ENCODE measurements around the gene BCL2L11. TPM values are rescaled to one million over a fixed set of nuclear protein-coding genes. Genes with fewer than 3 reads are reported as not detected.

The BCL2L11 gene
- total RNA-seq, 6 experiments from 2014 or later, result 0.67 to 0.95 (median 0.81) TPM

DNA sequence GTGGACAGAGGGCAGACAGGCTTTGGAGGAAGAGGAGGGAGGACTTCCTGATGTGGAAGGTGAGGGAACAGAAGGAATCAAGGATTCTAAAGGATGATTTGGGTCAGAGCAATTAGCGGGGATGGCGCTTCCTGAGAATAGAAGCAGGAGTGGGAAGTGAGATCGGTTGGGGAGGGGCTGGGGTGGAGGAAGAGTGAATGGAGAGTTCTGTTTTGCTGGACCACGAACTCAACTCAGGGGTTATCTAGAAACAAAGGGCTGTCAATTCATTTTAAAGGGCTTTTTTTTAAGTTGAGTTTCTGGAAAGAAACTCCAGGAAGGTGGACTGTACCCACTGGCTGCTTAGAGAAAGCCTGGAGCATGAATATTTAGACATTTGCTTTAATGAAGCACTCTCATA lies 54.9 kb downstream of the BCL2L11 start:
- Mint-ChIP-seq H3K4me1 (ENCODE audit: low read depth) (no peaks in the 10 kb centered on the region), H3K9me3 (no peaks in the 10 kb centered on the region), H3K27me3 (ENCODE audit: insufficient read depth) (peaks cover 34% of the 10 kb centered on the region), H3K36me3 (ENCODE audit: low read depth) (no peaks in the 10 kb centered on the region), H3K4me3 (no peak overlapping the region), H3K27ac (no peak overlapping the region)
- no peak for DNase-seq
- TF ChIP-seq, protein P1, sequence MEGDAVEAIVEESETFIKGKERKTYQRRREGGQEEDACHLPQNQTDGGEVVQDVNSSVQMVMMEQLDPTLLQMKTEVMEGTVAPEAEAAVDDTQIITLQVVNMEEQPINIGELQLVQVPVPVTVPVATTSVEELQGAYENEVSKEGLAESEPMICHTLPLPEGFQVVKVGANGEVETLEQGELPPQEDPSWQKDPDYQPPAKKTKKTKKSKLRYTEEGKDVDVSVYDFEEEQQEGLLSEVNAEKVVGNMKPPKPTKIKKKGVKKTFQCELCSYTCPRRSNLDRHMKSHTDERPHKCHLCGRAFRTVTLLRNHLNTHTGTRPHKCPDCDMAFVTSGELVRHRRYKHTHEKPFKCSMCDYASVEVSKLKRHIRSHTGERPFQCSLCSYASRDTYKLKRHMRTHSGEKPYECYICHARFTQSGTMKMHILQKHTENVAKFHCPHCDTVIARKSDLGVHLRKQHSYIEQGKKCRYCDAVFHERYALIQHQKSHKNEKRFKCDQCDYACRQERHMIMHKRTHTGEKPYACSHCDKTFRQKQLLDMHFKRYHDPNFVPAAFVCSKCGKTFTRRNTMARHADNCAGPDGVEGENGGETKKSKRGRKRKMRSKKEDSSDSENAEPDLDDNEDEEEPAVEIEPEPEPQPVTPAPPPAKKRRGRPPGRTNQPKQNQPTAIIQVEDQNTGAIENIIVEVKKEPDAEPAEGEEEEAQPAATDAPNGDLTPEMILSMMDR (IDR thresholded peaks at IDR 0.05), result no peak

DNA sequence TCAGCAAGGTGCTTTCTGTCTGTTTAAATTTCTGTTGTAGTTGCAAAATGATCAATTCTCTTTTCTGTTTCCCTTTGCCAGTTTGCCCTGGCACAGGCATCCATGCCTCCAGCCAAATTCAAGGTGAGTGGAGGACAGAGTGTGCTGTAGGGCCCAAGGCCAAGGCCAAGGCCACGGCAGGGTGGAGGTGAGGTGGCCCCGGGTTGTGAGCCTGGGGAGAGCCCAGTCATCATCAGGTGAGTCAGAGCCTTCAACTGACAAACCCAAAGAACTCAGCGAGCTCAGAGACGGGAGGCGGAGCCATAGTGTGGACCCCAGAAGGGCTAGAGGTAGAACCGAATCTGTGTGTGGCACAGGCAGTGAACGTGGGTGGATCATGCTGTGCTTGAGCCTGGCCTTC lies 55.7 kb downstream of the BCL2L11 start:
- no peak overlapping the region for H3K27ac Mint-ChIP-seq
- TF ChIP-seq, protein P1 (IDR thresholded peaks at IDR 0.05), result no peak
- no peak overlapping the region for H3K4me3 Mint-ChIP-seq
- no peaks in the 10 kb centered on the region for H3K9me3 Mint-ChIP-seq
- no peaks in the 10 kb centered on the region for H3K4me1 Mint-ChIP-seq (ENCODE audit: low read depth)
- H3K27me3 Mint-ChIP-seq (ENCODE audit: insufficient read depth), result peaks cover 30% of the 10 kb centered on the region
- no peaks in the 10 kb centered on the region for H3K36me3 Mint-ChIP-seq (ENCODE audit: low read depth)
- DNase-seq, result no peak

DNA sequence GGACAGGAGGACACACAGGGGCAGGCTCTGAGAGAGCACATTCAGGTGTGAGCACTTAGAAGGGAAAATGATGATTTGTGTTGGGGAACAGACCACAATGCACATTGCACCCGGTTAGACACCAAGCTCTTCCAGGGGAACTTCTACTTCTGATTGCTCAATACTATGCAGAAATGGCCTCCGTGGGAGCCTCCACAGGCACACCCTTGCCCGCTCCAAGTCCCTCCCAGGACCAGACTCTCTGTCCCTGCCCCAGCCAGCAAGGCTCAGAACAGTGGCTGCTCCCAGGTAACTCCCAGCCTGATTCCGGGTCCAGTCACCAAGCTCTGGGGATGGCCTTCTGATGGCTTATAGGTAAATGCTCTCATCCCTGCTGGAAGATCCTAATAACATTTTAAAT lies 56.2 kb downstream of the BCL2L11 start:
- DNase-seq, result no peak
- TF ChIP-seq, protein P1 (IDR thresholded peaks at IDR 0.05), result no peak
- H3K4me1 Mint-ChIP-seq (ENCODE audit: low read depth), result no peaks in the 10 kb centered on the region
- no peaks in the 10 kb centered on the region for H3K36me3 Mint-ChIP-seq (ENCODE audit: low read depth)
- H3K27me3 Mint-ChIP-seq (ENCODE audit: insufficient read depth), result peaks cover 30% of the 10 kb centered on the region
- no peak overlapping the region for H3K27ac Mint-ChIP-seq
- no peak overlapping the region for H3K4me3 Mint-ChIP-seq
- no peaks in the 10 kb centered on the region for H3K9me3 Mint-ChIP-seq

DNA sequence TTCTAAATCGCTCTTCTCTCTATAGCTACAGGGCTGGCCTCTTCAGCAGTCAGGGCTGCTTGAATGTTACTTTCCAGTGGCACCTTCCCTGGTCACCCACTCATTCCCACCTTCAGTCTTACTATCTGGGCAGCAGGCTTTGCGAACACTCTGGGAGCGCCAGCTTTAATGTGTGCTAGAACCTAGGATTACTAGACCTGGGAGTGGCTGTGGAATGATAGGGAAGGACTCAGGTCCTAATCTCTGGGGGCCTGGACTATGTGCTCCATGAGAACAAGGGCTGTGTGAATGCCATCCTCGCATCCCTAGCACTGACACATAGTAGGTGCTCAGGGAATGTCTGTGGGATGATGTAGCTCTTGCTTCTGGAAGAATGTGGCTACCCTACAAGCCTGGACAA lies 57.6 kb downstream of the BCL2L11 start:
- DNase-seq, result no peak
- Mint-ChIP-seq H3K9me3 (no peaks in the 10 kb centered on the region), H3K4me1 (ENCODE audit: low read depth) (no peaks in the 10 kb centered on the region), H3K27ac (no peak overlapping the region), H3K36me3 (ENCODE audit: low read depth) (no peaks in the 10 kb centered on the region), H3K27me3 (ENCODE audit: insufficient read depth) (peaks cover 25% of the 10 kb centered on the region), H3K4me3 (no peak overlapping the region)
- TF ChIP-seq, protein P1 (IDR thresholded peaks at IDR 0.05), result no peak

GRCh38 chr2:111178730-111179405 lies 58.2 kb downstream of the BCL2L11 start:
- Mint-ChIP-seq H3K4me1 (ENCODE audit: low read depth) (no peaks in the 10 kb centered on the region), H3K36me3 (ENCODE audit: low read depth) (no peaks in the 10 kb centered on the region), H3K27ac (no peak overlapping the region), H3K9me3 (no peaks in the 10 kb centered on the region), H3K27me3 (ENCODE audit: insufficient read depth) (peaks cover 19% of the 10 kb centered on the region), H3K4me3 (no peak overlapping the region)
- DNase-seq, result no peak
- TF ChIP-seq, protein P1 (IDR thresholded peaks at IDR 0.05), result no peak

Measured in HFFc6 (cell line).